Mucosa of descending colon (tissue), 3 donors: Measurements from ENCODE around the gene UNC80. TPM values are rescaled to one million over a fixed set of nuclear protein-coding genes. Genes with fewer than 3 reads are reported as not detected.

ENCODE experiments used
- ATAC-seq: fragments of 200-7000 bp; cut with Tn5 transposase; one replicate; pipeline ENCODE4 v1.9.1; 2020; ENCODE audit warnings: mild to moderate bottlenecking, moderate library complexity
- DNase-seq, 3 donors: peaks; one replicate each; pipeline ENCODE4 v3.0.0-alpha.2; 2020
- H3K36me3 ChIP-seq: fragments of 200-600 bp; one replicate; pipeline ENCODE4 v1.8.0; 2021; ENCODE audit warnings: low read depth, mild to moderate bottlenecking
- H3K4me1 ChIP-seq: fragments of 200-600 bp; one replicate; pipeline ENCODE4 v1.8.0; 2021; ENCODE audit warnings: low read depth, mild to moderate bottlenecking
- H3K4me3 ChIP-seq: fragments of 200-600 bp; one replicate; pipeline ENCODE4 v1.8.0; 2021; ENCODE audit warnings: mild to moderate bottlenecking
- H3K9me3 ChIP-seq: fragments of 200-600 bp; one replicate; pipeline ENCODE4 v1.8.0; 2021; ENCODE audit warnings: mild to moderate bottlenecking
- CTCF ChIP-seq: fragments of 200-600 bp; IDR thresholded peaks from one replicate; pipeline ENCODE4 v1.8.0; 2022; ENCODE audit warnings: antibody characterized with exemption, mild to moderate bottlenecking
- intact Hi-C, 2 donors: fragments of 100-400 bp; cut with DNase I in 1 of 2; cut with micrococcal nuclease in 1 of 2; formaldehyde crosslinking; loops; one replicate each; pipeline versions ENCODE4 v1.11.0 to v1.11.1; 2022; cut with DNase I, micrococcal nuclease
- total RNA-seq, 3 donors: library from RNA; stranded (reverse); fragmentation: NEBNext Ultra II Directional in 2 of 3; extraction: Animal tissue kit (Norgen Biotek cat#: 25700) in 2 of 3; gene quantifications; one replicate each; pipeline versions ENCODE4 v1.2.1 to v1.2.4, GENCODE V29; 2021 to 2023
- donor health status: DM: no; HTN: no; CAD: no; lungs with moderate emphysema.
- donor health status: DM: no; HTN: no; CAD: no.
- donor health status: DM: no; HTN: yes; CAD: no.

UNC80 gene
- total RNA-seq, 3 donors from 2014 or later = 0.09 to 1.6 (median 0.12) TPM

GRCh38 chr2:209933499-209934483 is 162.2 kb downstream of the UNC80 start:
- TF ChIP-seq CTCF = no peak
- intact Hi-C loops = no loop called here
- no peaks in the 10 kb centered on the region for H3K36me3 ChIP-seq
- H3K9me3 ChIP-seq = no peaks in the 10 kb centered on the region
- DNase-seq (peak in 1 of 3 donors; percentile 12), ATAC-seq (no peak)
- no peaks in the 10 kb centered on the region for H3K4me1 ChIP-seq
- no peak overlapping the region for H3K4me3 ChIP-seq

GRCh38 chr2:209936106-209936666 is 164.6 kb downstream of the UNC80 start:
- intact Hi-C loops = no loop called here
- peak in 1 of 3 donors; percentile 6 for DNase-seq
- no peaks in the 10 kb centered on the region for H3K9me3 ChIP-seq
- H3K4me3 ChIP-seq = no peak overlapping the region
- no peaks in the 10 kb centered on the region for H3K36me3 ChIP-seq
- no peaks in the 10 kb centered on the region for H3K4me1 ChIP-seq
- peak; percentile 37 for ATAC-seq
- no peak for TF ChIP-seq CTCF

GRCh38 chr2:209937893-209938292 is 166.3 kb downstream of the UNC80 start:
- ATAC-seq (no peak), DNase-seq (no peak)
- no peak for TF ChIP-seq CTCF
- Histone ChIP-seq H3K36me3 (no peaks in the 10 kb centered on the region), H3K4me1 (no peaks in the 10 kb centered on the region), H3K4me3 (no peak overlapping the region), H3K9me3 (no peaks in the 10 kb centered on the region)
- intact Hi-C loops = no loop called here

GRCh38 chr2:209938906-209939305 is 167.3 kb downstream of the UNC80 start:
- Histone ChIP-seq H3K4me3 (no peak overlapping the region), H3K36me3 (no peaks in the 10 kb centered on the region), H3K4me1 (no peaks in the 10 kb centered on the region), H3K9me3 (no peaks in the 10 kb centered on the region)
- intact Hi-C loops = no loop called here
- no peak for TF ChIP-seq CTCF
- DNase-seq = no peak
- ATAC-seq = peak; percentile 36

- TF ChIP-seq CTCF = no peak
- no peaks in the 10 kb centered on the region for H3K36me3 ChIP-seq
- H3K4me1 ChIP-seq = no peaks in the 10 kb centered on the region
- H3K9me3 ChIP-seq = no peaks in the 10 kb centered on the region
- no peak overlapping the region for H3K4me3 ChIP-seq
- DNase-seq (no peak), ATAC-seq (no peak)
- intact Hi-C loops = no loop called here
Observed at GRCh38 chr2:209940936-209941335, 169.3 kb downstream of the UNC80 start.
